HG03442 (cell line): ENCODE measurements around the gene COL20A1.

ENCODE experiments used
- ATAC-seq: cut with Tn5 transposase; IDR thresholded peaks from one replicate; pipeline ENCODE4 v1.9.1; 2021; ENCODE audit warnings: mild to moderate bottlenecking, moderate library complexity; ENCODE audit not compliant: unreplicated experiment

The COL20A1 gene

DNA sequence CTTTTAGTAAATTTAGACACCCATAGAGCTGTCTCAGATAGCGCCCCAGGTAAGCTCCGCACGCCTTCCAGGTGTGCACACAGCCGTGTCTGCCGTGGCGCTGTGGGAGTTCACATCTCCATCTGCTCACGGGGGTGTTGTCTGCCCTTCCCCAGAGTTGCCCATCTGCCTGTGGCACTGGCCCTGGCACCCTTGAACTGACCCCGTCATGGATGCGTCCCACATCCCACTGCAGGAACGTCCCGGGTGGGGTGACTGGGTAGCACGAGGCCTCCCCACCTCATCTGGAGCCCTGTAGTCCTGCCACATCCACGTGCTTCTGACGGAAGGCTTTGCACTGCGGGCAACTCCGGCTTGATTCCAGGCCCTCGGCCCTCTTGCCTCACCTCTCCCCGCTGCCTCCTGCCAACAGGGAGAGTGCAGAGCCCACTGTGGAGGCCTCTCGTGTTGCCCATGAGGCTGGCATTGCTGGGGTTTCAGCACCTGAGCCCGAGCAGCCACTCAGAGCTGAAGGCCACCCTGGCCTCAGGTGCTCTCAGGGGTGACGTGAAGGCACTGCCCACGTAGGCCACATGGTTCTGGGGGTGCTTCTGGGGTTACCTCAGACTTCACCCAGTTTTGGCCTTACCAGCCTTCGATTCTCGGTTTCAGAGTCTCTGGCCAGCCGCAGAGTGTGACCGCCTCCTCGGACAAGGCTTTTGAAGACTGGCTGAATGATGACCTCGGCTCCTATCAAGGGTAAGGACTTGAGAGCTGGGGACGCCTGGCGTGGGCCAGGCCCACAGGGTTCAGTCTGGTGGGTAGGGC is 15.3 kb upstream of the COL20A1 start:
- ATAC-seq: no peak

DNA sequence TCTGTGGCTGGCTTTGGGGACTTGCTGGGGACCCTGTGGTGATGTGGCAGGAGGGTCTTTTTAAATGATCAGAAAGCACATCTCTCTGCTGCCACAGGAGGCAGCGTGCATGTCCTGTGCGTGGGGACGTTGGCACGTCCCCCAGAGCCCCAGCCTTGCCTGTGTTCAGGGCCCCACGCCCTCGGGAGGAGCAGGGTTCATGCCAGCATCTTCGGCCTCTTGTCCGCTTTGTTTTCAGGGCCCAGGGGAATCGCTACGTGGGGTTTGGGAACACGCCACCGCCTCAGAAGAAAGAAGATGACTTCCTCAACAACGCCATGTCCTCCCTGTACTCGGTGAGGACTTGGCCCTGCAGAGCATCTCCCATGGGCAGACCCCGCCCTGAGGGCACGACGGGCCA is 14.3 kb upstream of the COL20A1 start:
- ATAC-seq: no peak

DNA sequence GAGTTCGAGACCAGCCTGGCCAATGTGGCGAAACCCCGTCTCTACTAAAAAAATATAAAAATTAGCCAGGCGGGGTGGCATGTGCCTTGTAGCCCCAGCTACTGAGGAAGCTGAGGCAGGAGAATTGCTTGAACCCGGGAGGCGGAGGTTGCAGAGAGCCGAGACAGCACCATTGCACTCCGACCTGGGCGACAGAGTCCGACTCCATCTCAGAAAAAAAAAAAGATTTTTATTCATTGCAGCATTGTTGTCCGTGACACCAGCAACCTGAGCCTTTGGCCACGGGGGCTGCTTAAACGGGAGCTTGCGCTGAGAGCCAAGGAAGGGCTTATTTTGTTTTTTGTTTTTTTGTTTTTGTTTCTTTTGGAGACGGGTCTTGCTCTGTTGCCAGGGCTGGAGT is 13.1 kb upstream of the COL20A1 start:
- no peak for ATAC-seq

DNA sequence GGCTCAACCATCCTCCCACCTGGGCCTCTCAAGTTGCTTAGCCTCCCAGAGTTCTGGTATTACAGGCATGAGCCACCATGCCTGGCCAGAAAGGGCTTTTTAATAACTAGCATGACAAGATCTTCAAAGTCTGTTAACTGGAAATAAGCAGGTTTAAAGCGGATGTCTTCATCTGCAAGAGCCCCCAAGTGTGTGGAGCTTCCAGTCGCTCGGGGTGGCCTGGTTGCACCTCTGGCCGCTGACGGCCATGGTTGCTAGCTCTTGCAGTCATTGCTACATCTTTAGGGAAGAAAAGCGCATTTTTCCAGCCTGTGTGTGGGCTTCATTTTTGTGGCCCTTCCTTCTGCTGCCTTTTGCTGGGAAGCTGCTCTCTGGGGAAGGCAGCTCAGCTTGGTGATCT is 12.6 kb upstream of the COL20A1 start:
- no peak for ATAC-seq

- ATAC-seq: no peak
Observed at GRCh38 chr20:63280929-63281545, 11.9 kb upstream of the COL20A1 start.

GRCh38 chr20:63281742-63282665 is 11.0 kb upstream of the COL20A1 start:
- no peak for ATAC-seq

DNA sequence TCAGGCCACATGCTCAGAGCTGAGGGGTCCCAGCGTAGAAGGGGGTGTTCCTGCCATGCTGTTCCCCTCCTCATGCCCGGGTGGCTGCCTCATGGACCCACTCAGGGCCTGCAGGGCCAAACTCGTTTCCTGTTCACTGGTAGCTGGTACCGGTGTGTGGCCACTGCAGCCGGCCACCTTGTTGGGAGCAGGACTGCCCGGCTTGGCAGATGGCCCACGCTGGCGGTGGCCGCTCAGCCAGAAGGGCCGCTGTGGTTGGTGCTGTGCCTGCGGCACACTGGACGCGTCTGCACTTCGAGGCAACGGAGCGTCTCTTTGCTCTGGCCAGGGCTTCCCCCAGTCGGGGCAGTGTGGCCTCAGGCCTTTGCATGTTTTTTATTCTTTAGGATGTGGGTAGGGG is 10.0 kb upstream of the COL20A1 start:
- ATAC-seq: no peak

- no peak for ATAC-seq
Observed at GRCh38 chr20:63283397-63284082, 9.4 kb upstream of the COL20A1 start.

DNA sequence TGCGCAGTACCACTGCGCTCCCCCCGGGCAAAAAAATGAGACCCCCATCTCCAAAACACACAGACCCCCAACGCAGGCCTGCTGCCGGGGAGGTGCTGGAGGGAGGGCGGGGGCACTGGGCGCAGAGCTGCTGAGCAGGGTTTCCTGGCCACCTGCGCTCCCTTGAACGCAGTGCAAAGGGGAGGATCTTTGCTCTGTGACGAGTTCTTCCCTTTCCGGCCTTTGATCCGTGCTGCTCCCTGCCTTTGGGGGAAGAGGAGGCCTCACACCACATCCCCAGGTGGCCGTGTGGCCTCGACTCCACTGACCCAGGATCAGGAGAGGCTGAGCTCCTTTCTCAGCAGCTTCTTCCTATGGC is 8.9 kb upstream of the COL20A1 start:
- no peak for ATAC-seq

- no peak for ATAC-seq
Observed at GRCh38 chr20:63284544-63284949, 8.4 kb upstream of the COL20A1 start.

DNA sequence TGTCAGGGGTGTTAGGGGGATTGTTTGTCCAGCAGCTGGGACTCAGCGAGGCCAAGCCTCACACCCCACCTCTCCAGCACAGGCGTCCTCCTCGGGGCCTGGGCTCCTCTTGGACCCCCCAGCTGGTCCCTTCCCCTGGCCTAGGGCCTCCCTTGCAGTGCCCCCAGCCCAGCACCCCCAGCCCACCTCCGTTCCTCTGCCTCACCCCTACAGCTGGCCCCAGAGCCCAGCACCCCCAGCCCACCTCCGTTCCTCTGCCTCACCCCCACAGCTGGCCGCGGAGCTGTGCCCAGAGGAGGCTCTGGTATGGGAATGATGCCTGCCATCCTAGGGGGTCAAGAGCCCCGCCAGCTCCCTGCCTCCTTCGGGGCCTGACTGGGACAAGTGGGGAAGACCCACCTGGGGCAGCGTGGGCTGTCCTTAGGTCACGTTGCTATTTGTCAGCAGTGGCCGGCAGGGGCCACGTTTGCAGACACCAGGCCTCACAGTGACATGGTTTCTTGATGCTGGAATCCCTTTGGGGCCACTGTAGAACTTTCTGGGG is 7.9 kb upstream of the COL20A1 start:
- no peak for ATAC-seq

DNA sequence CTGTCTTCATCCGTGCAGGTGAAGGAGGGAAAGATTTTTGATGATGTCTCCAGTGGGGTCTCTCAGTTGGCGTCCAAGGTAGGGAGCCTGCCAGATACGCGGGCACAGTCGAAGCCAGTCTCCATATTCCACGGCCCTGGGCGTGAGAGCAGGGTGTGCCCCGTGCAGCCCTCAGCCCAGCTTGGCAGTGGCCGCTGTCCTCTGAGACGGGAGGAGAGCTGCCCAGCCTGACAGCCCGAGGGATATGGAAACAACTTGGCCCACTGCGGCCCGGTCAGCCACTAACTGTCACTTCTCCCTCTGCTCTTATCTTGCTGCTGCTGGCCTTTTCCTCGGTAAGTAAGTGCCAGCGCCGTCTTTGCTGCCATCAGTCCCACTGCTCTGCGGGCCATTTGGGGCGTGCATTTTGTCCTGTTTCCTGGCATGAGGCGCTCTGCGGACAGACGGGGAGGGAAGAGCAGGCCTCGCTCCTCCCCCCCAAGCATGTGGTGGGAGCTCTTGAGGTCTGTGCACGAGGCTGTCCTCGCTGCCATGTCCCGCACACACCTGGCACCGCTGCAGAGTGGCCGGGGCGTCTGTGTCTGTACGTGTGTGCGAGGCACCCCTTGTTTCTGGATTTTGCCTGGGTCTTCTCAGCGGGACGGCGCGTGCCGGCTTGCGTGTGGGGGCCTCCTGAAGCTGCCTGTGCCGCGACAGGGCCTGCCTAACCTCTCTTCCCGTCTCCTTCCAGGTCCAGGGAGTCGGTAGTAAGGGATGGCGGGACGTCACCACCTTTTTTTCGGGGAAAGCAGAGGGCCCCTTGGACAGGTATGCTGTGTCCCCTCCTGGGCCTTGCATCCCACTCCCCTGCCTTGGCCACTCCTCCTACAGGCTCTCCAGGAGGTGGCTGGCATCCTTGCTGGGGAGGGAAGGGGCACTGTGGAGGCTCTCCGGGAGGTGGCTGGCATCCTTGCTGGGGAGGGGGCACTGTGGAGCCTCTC is 7.1 kb upstream of the COL20A1 start:
- ATAC-seq: no peak

- ATAC-seq: no peak
Observed at GRCh38 chr20:63286781-63287696, 5.9 kb upstream of the COL20A1 start.

GRCh38 chr20:63287697-63288580 is 5.0 kb upstream of the COL20A1 start:
- ATAC-seq: no peak

- ATAC-seq: no peak
Observed at GRCh38 chr20:63288581-63289251, 4.3 kb upstream of the COL20A1 start.

GRCh38 chr20:63289311-63290135 is 3.5 kb upstream of the COL20A1 start:
- ATAC-seq: no peak
